A549 (cell line): ENCODE measurements around the gene AIG1. TPM values are rescaled to one million over a fixed set of nuclear protein-coding genes. Genes with fewer than 3 reads are reported as not detected.

Experiments used
- ATAC-seq, 2 experiments: fragments of 200-7000 bp in 1 of 2; fragments of >200 bp in 1 of 2; cut with Nextera tagmentation in 1 of 2; cut with Tn5 transposase in 1 of 2; 3 replicates each; pipeline versions ENCODE4 v1.8.0 to v1.9.1; 2018 to 2020; ENCODE audit warnings: mild to moderate bottlenecking in 1 of 2, moderate library complexity in 1 of 2
- CTCF ChIA-PET: fragments of 300-600 bp; sonication (Branson Sonifier 250); formaldehyde crosslinking; extraction: SDS; loops from one replicate; lab custom pipeline; 2021; ENCODE audit warnings: antibody characterized with exemption, inconsistent platforms; lab: Yijun Ruan, JAX
- POLR2A ChIA-PET: fragments of 350-600 bp; formaldehyde crosslinking; extraction: SDS; loops from one replicate; lab custom pipeline; 2021; ENCODE audit warnings: antibody characterized with exemption, inconsistent platforms; lab: Yijun Ruan, JAX
- DNase-seq, 2 experiments: peaks; one replicate each; pipeline versions ENCODE4 v3.0.0 to v3.0.0-alpha.2; 2011 to 2016; ENCODE audit warnings: low read depth in 1 of 2, low spot score in 1 of 2
- FAIRE-seq: peaks from 2 replicates; lab custom pipeline; 2011; peaks lifted over from hg19 to GRCh38; lab: Jason Lieb, UNC
- H3K27ac ChIP-seq, 2 experiments: fragments of >200 bp; sonication (Bioruptor Twin); formaldehyde crosslinking; 3 replicates each; pipeline ENCODE4 v1.5.1; 2016 to 2017
- H3K4me1 ChIP-seq: fragments of >200 bp; sonication (Bioruptor Twin); formaldehyde crosslinking; 3 replicates; pipeline ENCODE4 v1.6.1; 2016
- H3K4me2 ChIP-seq: fragments of >200 bp; sonication (Bioruptor Twin); formaldehyde crosslinking; 3 replicates; pipeline ENCODE4 v1.6.1; 2016
- H3K4me3 ChIP-seq: fragments of >200 bp; sonication (Bioruptor Twin); formaldehyde crosslinking; 3 replicates; pipeline ENCODE4 v1.5.1; 2016
- H3K9me3 ChIP-seq: fragments of >200 bp; sonication (Bioruptor Twin); formaldehyde crosslinking; 3 replicates; pipeline ENCODE4 v1.6.1; 2016
- HES2 ChIP-seq: fragments of >200 bp; sonication (Bioruptor Twin); formaldehyde crosslinking; IDR thresholded peaks from 2 replicates; pipeline ENCODE4 v1.6.1; 2016
- HOXB5 ChIP-seq: fragments of 250-450 bp; sonication (Bioruptor Pico); IDR thresholded peaks from 2 replicates; pipeline ENCODE4 v1.5.0; 2020; ENCODE audit warnings: mild to moderate bottlenecking, moderate library complexity
- JUNB ChIP-seq: fragments of >200 bp; sonication (Bioruptor Twin); formaldehyde crosslinking; IDR thresholded peaks from 2 replicates; pipeline ENCODE4 v1.6.1; 2016
- MAX ChIP-seq: IDR thresholded peaks from 2 replicates; pipeline ENCODE4 v1.6.1; 2012
- MYC ChIP-seq: IDR thresholded peaks from 2 replicates; pipeline ENCODE4 v1.6.1; 2012; ENCODE audit warnings: mild to moderate bottlenecking, inconsistent platforms, low read length, improper control_type of control experiment, borderline replicate concordance
- PBX3 ChIP-seq: IDR thresholded peaks from 2 replicates; pipeline ENCODE4 v1.6.1; 2012
- PHF8 ChIP-seq: fragments of 200-600 bp; sonication (generic); IDR thresholded peaks from 2 replicates; pipeline ENCODE4 v1.6.1; 2016; ENCODE audit warnings: low read depth, mild to moderate bottlenecking, antibody characterized with exemption, moderate library complexity, borderline replicate concordance
- POLR2AphosphoS2 ChIP-seq: conservative IDR thresholded peaks from 2 replicates; pipeline ENCODE4 v1.6.1; 2012; ENCODE audit warnings: low read length, improper control_type of control experiment, inconsistent platforms
- RCOR1 ChIP-seq: fragments of 150-350 bp; IDR thresholded peaks from 2 replicates; pipeline ENCODE4 v1.6.1; 2014; ENCODE audit warnings: antibody characterized with exemption, low read length, low read depth
- REST ChIP-seq: fragments of 200-600 bp; sonication (generic); IDR thresholded peaks from 2 replicates; pipeline ENCODE4 v1.6.1; 2016; ENCODE audit warnings: antibody characterized with exemption, mild to moderate bottlenecking, moderate library complexity
- ZNF302 ChIP-seq: fragments of 250-450 bp; sonication (Bioruptor Pico); IDR thresholded peaks from 2 replicates; pipeline ENCODE4 v1.9.0; 2021; ENCODE audit warnings: inconsistent platforms, mild to moderate bottlenecking, moderate library complexity
- WGBS: methylation state at CpG from one replicate; pipeline ENCODE4 v1.1.6; 2017; ENCODE audit errors: missing lambda C conversion rate; 5-methylcytosine and 5-hydroxymethylcytosine counted together
- polyA plus RNA-seq, 4 experiments: library from polyadenylated mRNA; depleted of rRNA in 3 of 4; stranded (reverse); fragments of >200 nt; fragmentation: RNase III in 1 of 4; extraction: RNeasy Plus Mini Kit Qiagen cat#74134 plus additional on column Dnase treatment in 1 of 4; gene quantifications; 2 replicates in 3 of 4; 3 replicates in 1 of 4; pipeline ENCODE4 v1.2.3, GENCODE V29; 2011 to 2017

The AIG1 gene
- polyA plus RNA-seq, 2 of the 4 experiments (the other 2 are of a cell fraction) = 29.5 to 38.3 TPM

- no peak for TF ChIP-seq REST
- TF ChIP-seq, all 56 proteins: peak for 0
These were observed 70.2 kb downstream of the AIG1 start (continued) for GRCh38 chr6:143130928-143131327.

GRCh38 chr6:143135325-143135724 is 74.6 kb downstream of the AIG1 start:
- FAIRE-seq (no peak), DNase-seq (no peak), ATAC-seq (no peak)
- POLR2A ChIA-PET = no interaction called here
- 87% methylated on average over 2 of the region's 2 CpGs for WGBS
- CTCF ChIA-PET = no interaction called here
- 0 out of 3 replicates have a peak, but pooled peaks cover 4% of the 10 kb centered on the region for H3K9me3 ChIP-seq
- H3K4me2 ChIP-seq = no peak overlapping the region
- H3K27ac ChIP-seq = no peak overlapping the region
- no peak overlapping the region for H3K4me3 ChIP-seq
- no peaks in the 10 kb centered on the region for H3K4me1 ChIP-seq
- TF ChIP-seq POLR2AphosphoS2 = no peak

GRCh38 chr6:143135797-143136561 is 75.3 kb downstream of the AIG1 start:
- POLR2A ChIA-PET = no interaction called here
- FAIRE-seq (no peak), DNase-seq (no peak), ATAC-seq (no peak)
- H3K4me3 ChIP-seq = no peak overlapping the region
- CTCF ChIA-PET = no interaction called here
- H3K9me3 ChIP-seq = no peaks in the 10 kb centered on the region
- 47% methylated on average over 3 of the region's 3 CpGs for WGBS
- H3K4me2 ChIP-seq = no peak overlapping the region
- H3K4me1 ChIP-seq = no peaks in the 10 kb centered on the region
- no peak overlapping the region for H3K27ac ChIP-seq
- TF ChIP-seq HES2 = no peak
- TF ChIP-seq, all 56 proteins: peak for 0

- DNase-seq = no peak
- no peak for ATAC-seq
- WGBS = 55% methylated on average over 3 of the region's 3 CpGs
- FAIRE-seq = no peak
- Histone ChIP-seq H3K27ac (no peak overlapping the region), H3K4me3 (no peak overlapping the region), H3K4me2 (no peak overlapping the region), H3K9me3 (no peaks in the 10 kb centered on the region), H3K4me1 (no peaks in the 10 kb centered on the region)
- TF ChIP-seq ZNF302 (CRISPR knock-in tag) (no peak), JUNB (no peak), MAX (no peak), HOXB5 (CRISPR knock-in tag) (no peak), MYC (no peak), PHF8 (no peak), RCOR1 (no peak), PBX3 (no peak)
- POLR2A ChIA-PET = no interaction called here
- CTCF ChIA-PET = no interaction called here
These were observed 76.0 kb downstream of the AIG1 start for GRCh38 chr6:143136647-143137046.
